Neural progenitor cell (in vitro differentiated cells): ENCODE results near the gene RIPK3. TPM values are rescaled to one million over a fixed set of nuclear protein-coding genes. Genes with fewer than 3 reads are reported as not detected.
"Not testable (repeated sequence)": the region's sequence is repeated elsewhere in the genome, so short reads cannot be mapped to it uniquely, and the experiment has no call there.

Source experiments
- DNase-seq: peaks from one replicate; pipeline ENCODE4 v3.0.0-alpha.2; 2016; ENCODE audit warnings: low spot score
- H2AFZ ChIP-seq: fragments of 200-600 bp; sonication (generic); replicated peaks from 2 replicates; pipeline ENCODE4 v1.6.1; 2016; ENCODE audit warnings: antibody characterized with exemption
- H3F3A ChIP-seq: fragments of 200-600 bp; sonication (generic); 2 replicates; pipeline ENCODE4 v1.6.1; 2016; ENCODE audit warnings: antibody characterized with exemption, low read depth
- H3K27ac ChIP-seq: fragments of 200-600 bp; sonication (generic); 2 replicates; pipeline ENCODE4 v1.5.1; 2016; ENCODE audit warnings: mild to moderate bottlenecking
- H3K27me3 ChIP-seq: fragments of 200-600 bp; sonication (generic); 2 replicates; pipeline ENCODE4 v1.6.1; 2016; ENCODE audit warnings: mild to moderate bottlenecking, moderate library complexity
- H3K36me3 ChIP-seq: fragments of 200-600 bp; sonication (generic); 2 replicates; pipeline ENCODE4 v1.5.1; 2016
- H3K4me1 ChIP-seq: fragments of 200-600 bp; sonication (generic); 2 replicates; pipeline ENCODE4 v1.6.1; 2016; ENCODE audit warnings: mixed run types
- H3K4me2 ChIP-seq: fragments of 200-600 bp; sonication (generic); 2 replicates; pipeline ENCODE4 v1.6.1; 2016
- H3K4me3 ChIP-seq: fragments of 200-600 bp; sonication (generic); 2 replicates; pipeline ENCODE4 v1.5.1; 2016
- H3K79me2 ChIP-seq: fragments of 200-600 bp; sonication (generic); 2 replicates; pipeline ENCODE4 v1.6.1; 2016; ENCODE audit warnings: low read depth
- H3K9ac ChIP-seq: fragments of 200-600 bp; sonication (generic); 2 replicates; pipeline ENCODE4 v1.6.1; 2016
- H3K9me3 ChIP-seq: fragments of 200-600 bp; sonication (generic); 2 replicates; pipeline ENCODE4 v1.5.1; 2016; ENCODE audit warnings: low read depth
- H4K20me1 ChIP-seq: fragments of 200-600 bp; sonication (generic); 2 replicates; pipeline ENCODE4 v1.6.1; 2016; ENCODE audit warnings: low read depth
- H3K27ac Mint-ChIP-seq: 3 replicates; pipeline ENCODE4 v1.8.0; 2021; ENCODE audit warnings: mixed read lengths
- H3K27me3 Mint-ChIP-seq: 2 replicates; pipeline ENCODE4 v1.8.0; 2022; ENCODE audit warnings: low read depth, mild to moderate bottlenecking, inconsistent platforms, moderate library complexity, mixed read lengths; ENCODE audit not compliant: insufficient read depth
- H3K36me3 Mint-ChIP-seq: 3 replicates; pipeline ENCODE4 v1.8.0; 2021; ENCODE audit warnings: mixed read lengths
- H3K4me1 Mint-ChIP-seq: 3 replicates; pipeline ENCODE4 v1.8.0; 2021; ENCODE audit warnings: mixed read lengths
- H3K4me3 Mint-ChIP-seq: 3 replicates; pipeline ENCODE4 v1.8.0; 2021; ENCODE audit warnings: mild to moderate bottlenecking, moderate library complexity, mixed read lengths
- H3K9me3 Mint-ChIP-seq: 3 replicates; pipeline ENCODE4 v1.8.0; 2020; ENCODE audit warnings: mixed read lengths
- CTCF ChIP-seq: fragments of 200-600 bp; sonication (generic); IDR thresholded peaks from 2 replicates; pipeline ENCODE4 v1.5.1; 2017; ENCODE audit warnings: antibody characterized with exemption, mild to moderate bottlenecking
- EZH2 ChIP-seq: fragments of 200-600 bp; sonication (generic); IDR thresholded peaks from 2 replicates; pipeline ENCODE4 v1.6.1; 2017; ENCODE audit warnings: antibody characterized with exemption, mild to moderate bottlenecking, moderate library complexity
- EZH2phosphoT487 ChIP-seq: fragments of 200-600 bp; sonication (generic); IDR thresholded peaks from 2 replicates; pipeline ENCODE4 v1.6.1; 2017; ENCODE audit warnings: antibody characterized with exemption
- total RNA-seq: library from RNA; depleted of rRNA; stranded (reverse); fragments of >200 nt; gene quantifications from 2 replicates; pipeline ENCODE4 v1.2.3, GENCODE V29; 2015; ENCODE audit warnings: low replicate concordance

RIPK3 gene
- total RNA-seq, 1 donor from 2014 or later, result not detected

DNA sequence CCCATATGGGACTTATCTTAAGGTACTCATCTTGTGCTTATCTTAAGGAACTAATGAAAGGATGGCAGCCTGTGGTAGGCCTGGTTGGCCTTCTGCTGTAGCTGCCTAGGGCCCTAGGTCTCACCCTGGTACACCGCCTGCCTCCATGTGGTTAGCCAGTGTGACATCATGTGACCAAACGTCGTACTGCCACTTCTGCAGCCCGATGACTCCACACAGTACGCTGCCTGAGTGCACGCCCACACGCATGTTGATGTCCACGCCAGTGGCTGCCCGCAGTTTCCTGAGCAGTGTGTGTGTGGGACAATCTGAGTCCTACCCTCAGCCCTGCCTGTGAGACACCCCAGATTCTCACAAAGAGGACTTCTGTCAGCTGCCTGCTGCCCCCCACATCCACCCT is 10.1 kb downstream of the RIPK3 start:
- H3K27ac ChIP-seq, result no peak overlapping the region
- H3K36me3 ChIP-seq, result no peaks in the 10 kb centered on the region
- Mint-ChIP-seq H3K9me3 (no peaks in the 10 kb centered on the region), H3K4me1 (peaks cover 9% of the 10 kb centered on the region), H3K36me3 (no peaks in the 10 kb centered on the region), H3K27me3 (peaks cover 48% of the 10 kb centered on the region), H3K27ac (no peak overlapping the region), H3K4me3 (no peak overlapping the region)
- no peak overlapping the region for H3K4me3 ChIP-seq
- no peak for DNase-seq
- H3K9me3 ChIP-seq, result no peaks in the 10 kb centered on the region
- TF ChIP-seq EZH2phosphoT487 (no peak), CTCF (no peak), EZH2 (no peak)
- peaks cover 22% of the 10 kb centered on the region for H3F3A ChIP-seq
- H3K4me1 ChIP-seq, result peaks cover 4% of the 10 kb centered on the region
- no peak overlapping the region for H2AFZ ChIP-seq
- no peak overlapping the region for H3K4me2 ChIP-seq
- peaks cover 65% of the 10 kb centered on the region for H3K27me3 ChIP-seq
- H3K79me2 ChIP-seq, result no peaks in the 10 kb centered on the region
- H4K20me1 ChIP-seq, result peaks cover 7% of the 10 kb centered on the region
- H3K9ac ChIP-seq, result no peak overlapping the region

GRCh38 chr14:24329073-24329663 is 10.6 kb downstream of the RIPK3 start:
- DNase-seq, result no peak
- no peak overlapping the region for H3K27ac Mint-ChIP-seq
- Histone ChIP-seq H3K27ac (no peak overlapping the region), H3K36me3 (no peaks in the 10 kb centered on the region), H4K20me1 (peaks cover 7% of the 10 kb centered on the region), H3F3A (peaks cover 22% of the 10 kb centered on the region), H3K27me3 (peaks cover 59% of the 10 kb centered on the region), H3K4me1 (peaks cover 4% of the 10 kb centered on the region), H3K9me3 (no peaks in the 10 kb centered on the region), H2AFZ (no peak overlapping the region), H3K4me3 (no peak overlapping the region), H3K4me2 (no peak overlapping the region), H3K9ac (no peak overlapping the region), H3K79me2 (no peaks in the 10 kb centered on the region)
- peaks cover 10% of the 10 kb centered on the region for H3K4me1 Mint-ChIP-seq
- H3K27me3 Mint-ChIP-seq, result peaks cover 46% of the 10 kb centered on the region
- no peaks in the 10 kb centered on the region for H3K9me3 Mint-ChIP-seq
- H3K36me3 Mint-ChIP-seq, result no peaks in the 10 kb centered on the region
- no peak for TF ChIP-seq EZH2phosphoT487
- TF ChIP-seq CTCF, result no peak
- no peak for TF ChIP-seq EZH2
- H3K4me3 Mint-ChIP-seq, result no peak overlapping the region

DNA sequence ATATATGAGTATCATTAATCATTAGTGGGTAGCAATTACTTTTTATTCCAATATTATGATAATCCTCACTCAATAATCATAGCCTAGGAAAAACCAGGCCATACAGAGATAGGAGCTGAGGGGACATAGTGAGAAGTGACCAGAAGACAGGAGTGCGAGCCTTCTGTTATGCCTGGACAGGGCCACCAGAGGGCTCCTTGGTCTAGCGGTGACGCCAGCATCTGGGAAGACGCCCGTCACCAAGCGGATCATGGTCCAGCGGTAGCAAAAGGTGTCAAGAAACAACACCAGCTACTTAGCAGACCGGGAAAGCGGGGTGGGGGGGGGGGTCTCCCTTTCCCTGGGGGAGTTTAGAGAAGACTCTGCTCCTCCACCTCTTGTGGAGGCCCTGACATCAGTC is 11.9 kb downstream of the RIPK3 start:
- H3K36me3 ChIP-seq, H3K4me1 ChIP-seq, H3K36me3 Mint-ChIP-seq, H3K27ac ChIP-seq, H3K79me2 ChIP-seq, DNase-seq, H3K9me3 Mint-ChIP-seq, H3K4me2 ChIP-seq, H3K27ac Mint-ChIP-seq, H2AFZ ChIP-seq, H3K4me3 ChIP-seq, H3K4me1 Mint-ChIP-seq, H3K4me3 Mint-ChIP-seq, H3K9me3 ChIP-seq, H4K20me1 ChIP-seq, H3K9ac ChIP-seq: not testable (repeated sequence)
- Histone ChIP-seq H3F3A (peaks cover 16% of the 10 kb centered on the region), H3K27me3 (peaks cover 46% of the 10 kb centered on the region)
- H3K27me3 Mint-ChIP-seq, result peaks cover 37% of the 10 kb centered on the region
- peak; percentile 64 for TF ChIP-seq CTCF
